HG02943 (cell line): Measurements from ENCODE around the gene CHRM4.
"Not testable (repeated sequence)": the region's sequence is repeated elsewhere in the genome, so short reads cannot be mapped to it uniquely, and the experiment has no call there.

Experiments
- ATAC-seq: cut with Tn5 transposase; IDR thresholded peaks from one replicate; pipeline ENCODE4 v1.9.1; 2021; ENCODE audit warnings: mild to moderate bottlenecking, low read depth, moderate library complexity; ENCODE audit not compliant: unreplicated experiment

CHRM4 gene

GRCh38 chr11:46383404-46383758 is 8.2 kb downstream of the CHRM4 start:
- no peak for ATAC-seq

GRCh38 chr11:46382646-46383403 is 8.8 kb downstream of the CHRM4 start:
- ATAC-seq = no peak

- ATAC-seq = no peak
Observed at GRCh38 chr11:46381819-46382645, 9.5 kb downstream of the CHRM4 start.

GRCh38 chr11:46381048-46381818 is 10.3 kb downstream of the CHRM4 start, which contains the start of gene MDK:
TSS of gene MDK (plus strand) at chr11:46381669. CDS start at chr11:46382058, 389 bp downstream.
- ATAC-seq = no peak

DNA sequence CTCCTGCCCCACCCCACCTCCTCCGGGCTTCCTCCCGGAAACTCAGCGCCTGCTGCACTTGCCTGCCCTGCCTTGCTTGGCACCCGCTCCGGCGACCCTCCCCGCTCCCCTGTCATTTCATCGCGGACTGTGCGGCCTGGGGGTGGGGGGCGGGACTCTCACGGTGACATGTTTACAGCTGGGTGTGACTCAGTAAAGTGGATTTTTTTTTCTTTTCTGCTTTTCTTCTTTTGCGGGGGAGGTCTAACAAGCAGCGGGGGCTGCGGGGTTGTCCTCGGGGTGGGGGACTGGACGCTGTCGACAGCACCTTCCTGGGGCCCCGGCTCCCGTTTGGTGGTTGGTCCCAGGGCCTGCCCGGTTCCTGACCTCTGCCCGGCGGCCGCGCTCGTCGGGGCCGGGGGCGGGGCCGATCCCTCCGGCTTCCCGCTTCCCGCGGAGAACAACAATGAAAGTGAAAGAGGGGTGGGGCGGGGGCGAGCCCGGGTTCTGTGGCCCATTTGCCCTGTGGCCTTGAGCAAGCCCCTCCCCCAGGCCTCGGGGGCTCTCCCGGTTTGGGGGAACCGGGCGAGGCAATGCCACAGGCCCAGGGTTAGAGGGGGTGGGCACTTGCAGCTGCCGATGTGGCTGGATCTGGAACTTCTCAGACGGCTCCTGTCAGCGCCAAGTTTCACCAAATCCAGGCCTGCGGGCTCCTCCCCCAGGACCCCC is 11.1 kb downstream of the CHRM4 start:
- no peak for ATAC-seq

DNA sequence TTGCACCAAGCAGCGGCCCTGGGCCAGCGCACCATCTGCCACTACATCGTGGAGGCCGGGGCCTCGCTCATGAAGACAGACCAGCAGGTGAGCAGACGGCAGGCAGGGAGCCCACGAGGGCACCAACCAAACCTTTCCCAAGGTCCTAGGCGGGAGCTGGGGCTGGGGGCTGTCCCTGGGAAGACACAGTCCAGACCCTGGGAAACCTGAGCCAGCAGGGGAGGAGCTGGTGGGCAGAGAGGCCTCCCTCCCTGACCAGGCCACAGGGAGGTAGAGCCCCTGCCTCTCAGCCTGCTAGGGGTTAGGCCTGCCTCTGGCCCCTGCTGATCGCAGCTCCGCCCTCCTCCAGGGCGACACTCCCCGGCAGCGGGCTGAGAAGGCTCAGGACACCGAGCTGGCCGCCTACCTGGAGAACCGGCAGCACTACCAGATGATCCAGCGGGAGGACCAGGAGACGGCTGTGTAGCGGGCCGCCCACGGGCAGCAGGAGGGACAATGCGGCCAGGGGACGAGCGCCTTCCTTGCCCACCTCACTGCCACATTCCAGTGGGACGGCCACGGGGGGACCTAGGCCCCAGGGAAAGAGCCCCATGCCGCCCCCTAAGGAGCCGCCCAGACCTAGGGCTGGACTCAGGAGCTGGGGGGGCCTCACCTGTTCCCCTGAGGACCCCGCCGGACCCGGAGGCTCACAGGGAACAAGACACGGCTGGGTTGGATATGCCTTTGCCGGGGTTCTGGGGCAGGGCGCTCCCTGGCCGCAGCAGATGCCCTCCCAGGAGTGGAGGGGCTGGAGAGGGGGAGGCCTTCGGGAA is 11.9 kb downstream of the CHRM4 start:
- not testable (repeated sequence) for ATAC-seq

DNA sequence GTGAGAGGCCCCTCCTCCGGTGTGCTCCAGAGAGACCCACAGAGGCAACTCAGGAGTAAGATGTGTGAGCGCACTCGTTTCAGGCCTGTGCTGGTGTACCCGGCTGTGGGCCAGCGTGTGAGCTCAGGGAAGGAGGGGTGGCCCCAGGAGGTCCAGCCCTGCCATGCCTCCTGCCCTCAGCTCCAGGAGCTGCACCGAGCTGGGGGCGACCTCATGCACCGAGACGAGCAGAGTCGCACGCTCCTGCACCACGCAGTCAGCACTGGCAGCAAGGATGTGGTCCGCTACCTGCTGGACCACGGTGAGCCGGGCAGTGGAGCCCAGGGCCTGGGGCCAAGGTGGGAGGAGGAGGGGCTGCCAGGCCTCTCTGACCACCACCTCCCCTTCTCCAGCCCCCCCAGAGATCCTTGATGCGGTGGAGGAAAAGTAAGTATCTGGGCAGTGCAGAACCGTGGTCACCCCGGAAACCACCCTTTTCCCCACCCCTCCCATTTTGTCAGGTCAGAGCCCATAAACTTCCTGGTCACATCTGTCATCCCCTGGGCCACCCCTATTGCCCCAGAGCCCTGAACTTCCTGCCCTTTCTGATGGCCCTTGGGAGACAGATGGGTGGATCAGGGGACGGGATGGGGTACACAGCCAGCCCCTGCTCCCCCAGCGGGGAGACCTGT is 12.6 kb downstream of the CHRM4 start:
- ATAC-seq = no peak

DNA sequence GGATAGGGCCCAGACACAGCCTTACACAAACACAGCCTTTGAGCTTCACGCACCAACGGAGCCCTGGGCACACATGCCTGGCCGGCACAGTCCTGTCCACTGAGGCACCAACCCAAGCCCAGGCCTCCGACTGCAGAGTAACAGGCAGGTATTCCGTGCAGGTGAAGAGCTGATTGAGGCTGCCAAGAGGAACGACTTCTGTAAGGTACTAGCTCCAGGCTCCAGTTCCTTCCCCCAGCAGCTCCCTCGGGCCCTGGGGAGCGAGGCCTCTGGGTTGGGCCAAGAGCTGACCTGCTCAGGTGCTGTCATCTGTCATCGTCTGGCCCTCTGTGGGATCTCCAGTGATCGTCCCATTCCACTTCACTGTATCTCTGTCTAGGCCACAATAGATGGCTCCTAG is 13.3 kb downstream of the CHRM4 start:
- ATAC-seq = no peak

GRCh38 chr11:46377831-46378230 is 13.7 kb downstream of the CHRM4 start:
- ATAC-seq = no peak

DNA sequence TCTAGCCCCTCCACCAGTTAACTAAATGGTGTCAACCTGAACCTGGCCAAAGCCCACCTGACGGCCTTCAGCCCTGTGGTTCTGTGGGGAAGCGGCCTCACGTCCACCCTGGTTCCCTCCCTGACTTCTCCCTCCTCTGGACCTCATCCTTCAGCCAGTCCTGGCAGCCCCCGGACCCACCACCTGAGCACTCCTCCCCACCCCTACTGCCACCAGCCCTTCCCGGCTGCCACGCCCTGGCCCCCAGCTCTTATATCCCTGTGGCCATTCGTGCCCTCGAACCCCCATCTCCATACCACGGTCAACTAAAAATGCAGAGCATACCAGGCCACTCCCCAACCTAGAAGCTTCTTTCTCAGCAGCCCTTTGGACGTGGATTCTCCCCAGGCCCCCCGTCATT is 14.3 kb downstream of the CHRM4 start:
- no peak for ATAC-seq

DNA sequence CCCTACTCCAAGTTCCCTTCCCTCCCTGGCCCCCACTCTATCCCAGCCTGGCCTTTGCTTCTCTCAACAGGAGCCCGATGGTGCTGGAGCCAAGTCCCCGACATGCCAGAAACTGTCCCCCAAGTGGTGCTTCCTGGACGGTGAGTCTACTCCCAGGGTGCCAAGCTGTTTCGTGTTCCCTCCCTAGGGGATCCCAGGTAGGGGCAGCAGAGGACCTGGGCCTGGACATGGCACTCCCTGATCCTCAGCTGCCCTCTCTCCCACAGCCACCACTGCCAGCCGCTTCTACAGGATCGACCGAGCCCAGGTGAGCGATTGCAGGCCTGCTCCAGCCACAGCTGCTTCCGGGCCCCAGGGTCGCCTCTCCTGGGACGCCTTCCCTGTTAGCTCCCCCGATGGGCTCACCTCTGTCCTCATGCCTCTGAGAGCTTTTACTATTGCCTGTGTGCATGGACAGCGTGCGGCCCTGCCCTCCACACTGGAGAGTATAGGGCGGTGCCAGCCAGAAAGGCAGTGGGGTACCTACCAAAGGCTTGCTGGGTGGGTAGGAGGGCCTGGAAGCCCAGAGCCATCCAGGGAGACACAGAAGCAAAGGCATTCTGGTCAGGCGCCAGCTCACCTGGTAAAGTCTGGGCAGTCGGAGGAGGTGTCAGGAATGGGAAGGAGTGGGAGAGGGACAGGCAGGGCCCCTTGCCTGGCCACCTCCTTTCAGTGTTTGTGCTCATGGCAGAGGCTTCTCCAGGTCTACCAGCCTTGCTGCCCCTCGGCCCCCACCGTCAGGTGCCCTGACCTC is 15.1 kb downstream of the CHRM4 start:
- ATAC-seq = no peak

DNA sequence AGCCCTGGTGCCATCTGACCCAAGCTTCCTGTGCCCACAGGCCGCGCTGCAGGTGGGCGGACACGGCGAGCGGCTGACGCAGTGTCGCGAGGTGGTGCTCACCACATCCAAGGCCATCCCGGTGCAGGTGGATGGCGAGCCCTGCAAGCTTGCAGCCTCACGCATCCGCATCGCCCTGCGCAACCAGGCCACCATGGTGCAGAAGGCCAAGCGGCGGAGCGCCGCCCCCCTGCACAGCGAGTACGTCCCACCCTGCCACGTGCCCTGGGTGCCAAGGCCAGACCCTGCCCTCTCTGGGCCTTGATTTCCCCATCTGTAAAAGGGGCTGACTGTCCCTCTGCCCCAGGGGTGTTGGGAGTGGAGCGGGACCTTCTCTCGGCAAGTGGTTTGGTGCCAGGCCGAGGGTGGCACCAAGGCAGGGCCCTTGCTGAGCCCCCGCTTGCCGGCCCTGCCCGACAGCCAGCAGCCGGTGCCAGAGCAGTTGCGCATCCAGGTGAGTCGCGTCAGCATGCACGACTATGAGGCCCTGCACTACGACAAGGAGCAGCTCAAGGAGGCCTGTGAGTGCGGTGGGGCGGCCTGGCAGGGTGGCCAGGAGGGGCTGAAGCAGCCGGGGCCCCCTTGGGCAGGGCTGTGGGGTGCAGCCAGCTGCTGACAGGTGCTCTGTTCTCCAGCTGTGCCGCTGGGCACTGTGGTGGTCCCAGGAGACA is 16.0 kb downstream of the CHRM4 start:
- no peak for ATAC-seq

DNA sequence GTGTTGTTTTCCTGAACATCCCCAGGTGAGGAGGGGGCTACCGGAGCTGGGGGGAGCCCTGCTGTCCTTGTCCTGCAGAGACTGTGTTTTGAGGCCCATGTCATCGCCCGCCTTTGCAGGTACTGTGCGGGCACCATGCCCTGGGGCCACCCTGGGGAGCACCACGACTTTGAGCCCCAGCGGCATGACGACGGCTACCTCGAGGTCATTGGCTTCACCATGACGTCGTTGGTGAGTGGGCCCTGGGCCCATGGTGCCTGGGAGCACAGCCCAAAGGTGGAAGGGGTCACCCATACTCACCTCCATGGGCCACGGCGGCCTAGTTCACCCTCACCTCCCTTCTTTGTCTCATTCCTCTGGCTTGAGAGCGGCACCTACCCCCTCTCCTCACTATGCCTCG is 16.8 kb downstream of the CHRM4 start:
- ATAC-seq = no peak

- ATAC-seq = no peak
Observed at GRCh38 chr11:46373787-46374740, 17.5 kb downstream of the CHRM4 start.

GRCh38 chr11:46372501-46372900 is 19.1 kb downstream of the CHRM4 start:
- not testable (repeated sequence) for ATAC-seq

GRCh38 chr11:46372086-46372485 is 19.5 kb downstream of the CHRM4 start:
- no peak for ATAC-seq

DNA sequence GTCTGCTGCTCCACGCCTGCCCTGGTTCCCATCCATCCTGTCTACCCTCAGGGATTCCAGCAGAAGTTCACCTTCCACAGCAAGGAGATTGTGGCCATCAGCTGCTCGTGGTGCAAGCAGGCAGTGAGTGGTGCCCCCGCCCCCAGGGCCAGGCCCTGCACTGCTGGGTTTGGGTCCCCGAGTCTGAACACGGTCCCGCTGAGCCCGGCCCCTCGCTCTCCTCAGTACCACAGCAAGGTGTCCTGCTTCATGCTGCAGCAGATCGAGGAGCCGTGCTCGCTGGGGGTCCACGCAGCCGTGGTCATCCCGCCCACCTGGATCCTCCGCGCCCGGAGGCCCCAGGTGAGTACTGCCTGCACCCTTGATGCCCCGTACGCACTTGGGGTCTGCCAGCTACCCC is 20.3 kb downstream of the CHRM4 start:
- ATAC-seq = not testable (repeated sequence)
